RWPE2 (cell line): ENCODE measurements around the gene THSD7B.

Experiments
- ATAC-seq: fragments of 200-7000 bp; cut with Tn5 transposase; 3 replicates; pipeline ENCODE4 v1.9.1; 2021; ENCODE audit warnings: low read depth
- DNase-seq: peaks from one replicate; pipeline ENCODE4 v3.0.0-alpha.2; 2020; ENCODE audit warnings: low spot score
- H3K27ac ChIP-seq: fragments of 450-650 bp; 2 replicates; pipeline ENCODE4 v1.5.1; 2017; ENCODE audit warnings: mild to moderate bottlenecking; ENCODE audit not compliant: poor library complexity, severe bottlenecking
- H3K27me3 ChIP-seq: fragments of 250-450 bp; sonication (Bioruptor Pico); 2 replicates; pipeline ENCODE4 v1.5.1; 2021; ENCODE audit warnings: mild to moderate bottlenecking, moderate library complexity; ENCODE audit not compliant: insufficient read depth, poor library complexity, severe bottlenecking
- H3K36me3 ChIP-seq: fragments of 250-450 bp; sonication (Bioruptor Pico); 2 replicates; pipeline ENCODE4 v1.5.1; 2020; ENCODE audit warnings: low read depth, mild to moderate bottlenecking, moderate library complexity
- H3K4me1 ChIP-seq: fragments of 250-450 bp; sonication (Bioruptor Pico); 2 replicates; pipeline ENCODE4 v1.5.1; 2021; ENCODE audit warnings: mild to moderate bottlenecking, moderate library complexity; ENCODE audit not compliant: insufficient read depth, poor library complexity, severe bottlenecking
- H3K4me3 ChIP-seq: fragments of 250-450 bp; sonication (Bioruptor Pico); 2 replicates; pipeline ENCODE4 v1.5.1; 2021; ENCODE audit warnings: mild to moderate bottlenecking, moderate library complexity; ENCODE audit not compliant: severe bottlenecking
- H3K9me3 ChIP-seq: fragments of 250-450 bp; sonication (Bioruptor Pico); 2 replicates; pipeline ENCODE4 v1.5.1; 2021; ENCODE audit warnings: mild to moderate bottlenecking, moderate library complexity; ENCODE audit not compliant: severe bottlenecking
- TF ChIP-seq, protein P1 (sequence below): fragments of 450-650 bp; IDR thresholded peaks from one replicate; pipeline ENCODE4 v1.5.1; 2017; ENCODE audit warnings: mild to moderate bottlenecking, moderate library complexity; ENCODE audit not compliant: poor library complexity, severe bottlenecking

Gene THSD7B

DNA sequence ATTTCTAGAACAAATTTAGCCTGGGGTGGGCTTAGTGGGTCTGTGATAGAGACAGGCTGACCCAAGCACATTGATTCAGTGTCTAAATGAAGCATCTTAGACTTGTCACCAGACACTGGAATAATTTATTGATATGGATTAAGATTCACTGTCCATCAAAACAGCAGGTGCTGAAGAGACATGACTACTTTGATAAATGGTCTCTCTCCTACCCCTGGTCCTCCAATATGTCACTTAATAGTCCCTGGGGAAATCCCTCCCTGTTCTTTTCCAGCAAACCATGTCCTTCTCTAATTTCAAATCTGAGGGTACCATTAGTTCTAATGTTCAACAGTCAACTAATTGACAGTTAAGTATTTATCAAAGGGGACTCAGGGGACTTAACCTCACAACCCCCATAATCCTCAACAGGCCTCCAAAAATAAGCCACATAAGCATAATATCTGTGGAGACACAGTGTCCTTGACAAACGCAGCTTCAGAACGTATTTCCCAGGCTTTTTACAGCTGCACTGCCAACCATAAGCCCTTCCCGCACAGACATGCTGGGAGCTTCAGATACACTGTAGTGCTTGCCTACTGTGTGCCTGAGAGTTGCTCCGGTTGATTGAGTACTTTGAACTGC lies 391.0 kb downstream of the THSD7B start:
- DNase-seq (no peak), ATAC-seq (no peak)
- TF ChIP-seq, protein P1, sequence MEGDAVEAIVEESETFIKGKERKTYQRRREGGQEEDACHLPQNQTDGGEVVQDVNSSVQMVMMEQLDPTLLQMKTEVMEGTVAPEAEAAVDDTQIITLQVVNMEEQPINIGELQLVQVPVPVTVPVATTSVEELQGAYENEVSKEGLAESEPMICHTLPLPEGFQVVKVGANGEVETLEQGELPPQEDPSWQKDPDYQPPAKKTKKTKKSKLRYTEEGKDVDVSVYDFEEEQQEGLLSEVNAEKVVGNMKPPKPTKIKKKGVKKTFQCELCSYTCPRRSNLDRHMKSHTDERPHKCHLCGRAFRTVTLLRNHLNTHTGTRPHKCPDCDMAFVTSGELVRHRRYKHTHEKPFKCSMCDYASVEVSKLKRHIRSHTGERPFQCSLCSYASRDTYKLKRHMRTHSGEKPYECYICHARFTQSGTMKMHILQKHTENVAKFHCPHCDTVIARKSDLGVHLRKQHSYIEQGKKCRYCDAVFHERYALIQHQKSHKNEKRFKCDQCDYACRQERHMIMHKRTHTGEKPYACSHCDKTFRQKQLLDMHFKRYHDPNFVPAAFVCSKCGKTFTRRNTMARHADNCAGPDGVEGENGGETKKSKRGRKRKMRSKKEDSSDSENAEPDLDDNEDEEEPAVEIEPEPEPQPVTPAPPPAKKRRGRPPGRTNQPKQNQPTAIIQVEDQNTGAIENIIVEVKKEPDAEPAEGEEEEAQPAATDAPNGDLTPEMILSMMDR = no peak
- H3K27ac ChIP-seq = peak overlapping the region; percentile 46
- H3K4me3 ChIP-seq = no peak overlapping the region
- no peaks in the 10 kb centered on the region for H3K9me3 ChIP-seq
- H3K27me3 ChIP-seq = no peaks in the 10 kb centered on the region
- peaks cover 14% of the 10 kb centered on the region for H3K4me1 ChIP-seq
- no peaks in the 10 kb centered on the region; the same call in 1 of the 2 replicates for H3K36me3 ChIP-seq

DNA sequence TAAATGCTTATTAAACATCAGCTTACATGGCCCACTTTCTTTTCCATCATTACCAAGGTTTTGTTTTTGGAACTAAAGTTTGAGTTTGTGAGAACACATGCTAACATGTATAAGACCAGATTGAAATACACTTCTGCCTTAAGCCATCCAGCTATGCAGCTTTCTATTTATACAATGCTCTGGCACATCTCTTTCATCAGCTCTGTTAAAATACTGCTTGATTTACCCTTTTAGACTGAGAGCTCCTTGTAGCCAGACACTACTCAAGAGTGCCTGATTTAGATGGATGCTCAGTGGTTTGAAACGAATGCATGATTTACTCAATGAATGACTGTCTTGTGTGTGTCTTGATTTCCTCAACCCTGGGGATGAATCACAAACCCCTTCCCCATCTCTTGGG lies 392.5 kb downstream of the THSD7B start:
- DNase-seq (no peak), ATAC-seq (no peak)
- Histone ChIP-seq H3K36me3 (no peaks in the 10 kb centered on the region; the same call in 1 of the 2 replicates), H3K4me3 (no peak overlapping the region), H3K27ac (no peak overlapping the region), H3K27me3 (no peaks in the 10 kb centered on the region), H3K4me1 (peaks cover 14% of the 10 kb centered on the region), H3K9me3 (no peaks in the 10 kb centered on the region)
- TF ChIP-seq, protein P1 = no peak

DNA sequence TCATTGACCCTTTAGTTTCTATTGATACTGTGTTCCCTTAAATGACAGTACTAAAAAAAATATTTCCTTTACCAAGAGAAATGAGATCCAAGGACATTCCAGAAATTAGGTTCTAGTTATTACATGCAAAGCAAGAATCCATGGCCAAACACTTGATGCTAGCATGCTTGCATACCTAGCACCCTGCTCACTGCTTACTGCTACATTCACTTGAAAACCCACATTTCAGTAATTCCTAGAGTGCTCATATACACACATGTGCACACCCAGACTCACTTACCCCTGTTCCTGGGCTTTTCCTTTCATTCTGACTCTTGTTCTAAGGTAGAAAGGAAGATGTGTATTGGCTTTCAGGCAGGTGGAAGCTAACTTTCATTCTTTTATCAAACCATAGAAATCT lies 395.9 kb downstream of the THSD7B start:
- TF ChIP-seq, protein P1 = no peak
- Histone ChIP-seq H3K36me3 (no peaks in the 10 kb centered on the region), H3K27ac (no peak overlapping the region), H3K9me3 (no peaks in the 10 kb centered on the region), H3K4me1 (peaks cover 5% of the 10 kb centered on the region), H3K27me3 (no peaks in the 10 kb centered on the region), H3K4me3 (no peak overlapping the region)
- ATAC-seq (no peak), DNase-seq (no peak)

DNA sequence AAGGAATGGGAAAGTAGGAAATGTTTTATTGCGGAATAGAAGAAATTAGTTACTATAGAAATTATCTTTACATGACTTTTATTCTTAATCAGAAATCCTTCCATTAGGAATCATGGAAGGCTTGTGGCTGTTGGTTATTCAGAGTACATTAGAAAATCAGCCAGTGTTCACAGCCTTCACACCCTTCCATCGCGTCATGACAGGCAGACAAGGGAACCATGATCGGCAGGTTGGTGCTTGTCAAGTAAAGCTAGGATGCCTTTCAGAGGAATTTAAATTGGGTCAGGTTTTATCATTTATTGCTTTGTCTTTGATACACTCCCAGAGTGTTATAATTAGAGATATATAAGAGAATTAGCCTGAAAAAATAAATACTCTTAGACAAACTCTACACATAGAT lies 400.6 kb downstream of the THSD7B start:
- Histone ChIP-seq H3K27me3 (no peaks in the 10 kb centered on the region), H3K9me3 (no peaks in the 10 kb centered on the region), H3K36me3 (no peaks in the 10 kb centered on the region), H3K27ac (no peak overlapping the region), H3K4me3 (no peak overlapping the region), H3K4me1 (peaks cover 21% of the 10 kb centered on the region)
- no peak for DNase-seq
- TF ChIP-seq, protein P1 = no peak
- peak; percentile 44; the same call in 1 of the 3 replicates for ATAC-seq

DNA sequence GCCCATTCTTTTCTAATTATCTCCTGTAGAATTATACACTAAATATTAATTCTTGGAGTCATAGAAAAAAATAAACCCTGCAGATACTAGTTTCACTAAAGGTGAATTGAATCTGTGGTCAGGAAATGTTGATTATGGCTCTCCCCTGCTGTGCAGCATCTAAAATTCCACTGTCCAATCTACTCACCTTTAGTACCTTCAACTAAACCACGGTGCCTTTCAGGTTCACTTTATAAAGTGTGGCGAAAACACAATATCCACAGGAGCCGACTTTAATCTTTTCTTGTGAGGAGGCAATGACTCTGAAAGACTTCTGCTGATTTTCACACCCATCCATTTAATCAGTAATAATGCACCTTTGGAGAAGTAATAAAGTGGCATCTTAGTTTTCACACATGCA lies 402.3 kb downstream of the THSD7B start:
- ATAC-seq (no peak), DNase-seq (no peak)
- Histone ChIP-seq H3K27me3 (no peaks in the 10 kb centered on the region), H3K9me3 (no peaks in the 10 kb centered on the region), H3K4me1 (peaks cover 28% of the 10 kb centered on the region), H3K4me3 (no peak overlapping the region), H3K27ac (no peak overlapping the region), H3K36me3 (no peaks in the 10 kb centered on the region)
- TF ChIP-seq, protein P1 = no peak
